OCI-LY7 (cell line): ENCODE results near the gene AGPAT3. TPM values are rescaled to one million over a fixed set of nuclear protein-coding genes. Genes with fewer than 3 reads are reported as not detected.
A peak's percentile ranks its signal among the peaks of the same experiment; 100 is the strongest.

ENCODE experiments used
- BruUV-seq: library from RNA; stranded (reverse); fragments of 400-500 nt; replicated peaks from 2 replicates; lab custom pipeline; 2021; lab: Mats Ljungman, UMichigan
- CTCF ChIA-PET: fragments of 300-600 bp; sonication (Branson Sonifier 250); formaldehyde crosslinking; loops from one replicate; lab custom pipeline; 2022; ENCODE audit warnings: antibody characterized with exemption; ENCODE audit not compliant: unreplicated experiment; lab: Charles Lee
- POLR2A ChIA-PET: fragments of 300-600 bp; sonication (Branson Sonifier 250); formaldehyde crosslinking; loops from one replicate; lab custom pipeline; 2022; ENCODE audit warnings: antibody characterized with exemption; lab: Charles Lee
- DNase-seq: peaks from one replicate; pipeline ENCODE4 v3.0.0-alpha.2; 2015; ENCODE audit warnings: low spot score
- H2AFZ ChIP-seq: fragments of 200-600 bp; sonication (generic), shearing (Covaris generic); 2 replicates; pipeline ENCODE4 v1.6.1; 2014; ENCODE audit warnings: mild to moderate bottlenecking, antibody characterized with exemption, low read length, moderate library complexity
- H3K27ac ChIP-seq: fragments of 200-600 bp; sonication (generic); 2 replicates; pipeline ENCODE4 v1.5.1; 2014; ENCODE audit warnings: mixed run types, low read depth, mild to moderate bottlenecking, moderate library complexity, low read length, inconsistent platforms; ENCODE audit not compliant: poor library complexity, severe bottlenecking
- H3K36me3 ChIP-seq: fragments of 200-600 bp; sonication (generic); 2 replicates; pipeline ENCODE4 v1.6.1; 2014; ENCODE audit warnings: mild to moderate bottlenecking, antibody characterized with exemption, low read length, moderate library complexity, mixed read lengths; ENCODE audit not compliant: insufficient read depth
- H3K4me1 ChIP-seq: fragments of 200-600 bp; sonication (generic); 2 replicates; pipeline ENCODE4 v1.5.1; 2014; ENCODE audit warnings: mild to moderate bottlenecking, low read length; ENCODE audit not compliant: insufficient read depth, poor library complexity, severe bottlenecking
- H3K4me2 ChIP-seq: fragments of 200-600 bp; sonication (generic); 2 replicates; pipeline ENCODE4 v1.6.1; 2014; ENCODE audit warnings: mild to moderate bottlenecking, low read length
- H3K4me3 ChIP-seq: fragments of 200-600 bp; sonication (generic); 2 replicates; pipeline ENCODE4 v1.5.1; 2014; ENCODE audit warnings: mild to moderate bottlenecking, low read depth, low read length; ENCODE audit not compliant: poor library complexity, severe bottlenecking
- H3K79me2 ChIP-seq: fragments of 200-600 bp; sonication (generic); 2 replicates; pipeline ENCODE4 v1.6.1; 2016; ENCODE audit warnings: low read depth, mild to moderate bottlenecking, low read length, moderate library complexity, mixed read lengths; ENCODE audit not compliant: insufficient read depth
- H3K9me2 ChIP-seq: fragments of 200-600 bp; sonication (generic); 2 replicates; pipeline ENCODE4 v1.6.1; 2016; ENCODE audit warnings: mild to moderate bottlenecking, low read length, mixed read lengths; ENCODE audit not compliant: insufficient read depth
- H3K9me3 ChIP-seq: fragments of 200-600 bp; sonication (generic); 2 replicates; pipeline ENCODE4 v1.6.1; 2014; ENCODE audit warnings: mild to moderate bottlenecking, mixed run types, low read length, mixed read lengths
- H4K20me1 ChIP-seq: fragments of 200-600 bp; sonication (generic); 2 replicates; pipeline ENCODE4 v1.6.1; 2014; ENCODE audit warnings: mild to moderate bottlenecking, antibody characterized with exemption, low read length, moderate library complexity, mixed read lengths; ENCODE audit not compliant: insufficient read depth
- EZH2phosphoT487 ChIP-seq: fragments of 200-600 bp; sonication (generic); IDR thresholded peaks from 2 replicates; pipeline ENCODE4 v1.6.1; 2018; ENCODE audit warnings: low read depth, borderline replicate concordance, mild to moderate bottlenecking, mixed run types, antibody characterized with exemption, low read length, moderate library complexity, mixed read lengths
- intact Hi-C: fragments of 100-400 bp; cut with micrococcal nuclease; formaldehyde crosslinking; loops from one replicate; pipeline ENCODE4 v1.10.0; 2022; ENCODE audit not compliant: unreplicated experiment
- total RNA-seq, 2 experiments: library from RNA; depleted of rRNA in 1 of 2; stranded (reverse); fragments of >200 nt in 1 of 2; shearing (Covaris generic) in 1 of 2; gene quantifications; 2 replicates each; pipeline ENCODE4 v1.2.3, GENCODE V29; 2014 to 2022
- TF ChIP-seq, protein P1 (sequence below): fragments of 200-600 bp; sonication (generic); conservative IDR thresholded peaks from 2 replicates; pipeline ENCODE4 v1.5.1; 2014; ENCODE audit warnings: mild to moderate bottlenecking, antibody characterized with exemption, low read length, moderate library complexity, mixed read lengths

AGPAT3 gene
- total RNA-seq, 2 experiments from 2014 or later, result 9.2 to 33.4 TPM

DNA sequence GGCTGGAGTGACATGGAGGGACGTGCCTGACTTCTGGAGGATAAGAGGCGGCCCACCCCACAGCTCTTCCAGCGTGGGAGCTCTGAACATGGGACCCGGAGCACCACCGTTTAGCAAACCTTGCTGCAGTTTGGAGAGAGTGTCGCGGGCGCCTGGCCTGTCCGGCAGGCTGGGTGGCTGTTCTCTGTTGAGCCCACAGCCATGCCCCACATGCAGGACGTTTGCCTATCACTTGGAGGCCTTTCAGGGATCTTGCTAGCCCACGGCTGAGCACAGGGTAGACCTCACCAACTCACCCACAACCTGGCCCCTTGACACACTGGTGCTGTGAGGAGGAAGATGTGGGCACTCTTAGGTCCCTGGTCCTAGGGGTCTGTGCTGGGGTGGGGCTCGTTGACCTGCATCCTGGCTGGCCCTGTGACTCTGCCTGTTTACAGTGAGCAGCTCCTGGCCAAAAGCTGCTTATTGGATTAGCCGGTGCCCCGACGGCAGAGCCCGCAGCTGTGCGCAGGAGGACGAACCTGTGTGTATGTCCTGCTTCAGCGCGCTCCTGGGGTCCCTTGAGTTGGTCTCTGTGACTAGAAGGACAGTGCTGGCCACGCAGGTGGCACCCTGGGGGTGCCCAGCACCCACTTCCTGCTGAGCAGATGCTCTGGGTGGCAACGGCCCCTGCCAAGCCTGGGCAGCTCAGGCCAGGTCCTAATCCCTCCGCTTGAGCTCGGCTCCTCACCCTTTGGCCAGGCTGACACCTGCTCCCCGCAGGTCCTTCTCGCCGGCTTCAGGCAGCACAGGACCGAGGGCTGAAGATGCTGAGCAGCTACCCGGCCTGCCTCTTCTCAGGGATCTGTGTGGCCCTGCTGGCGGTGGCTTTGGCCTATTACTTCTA, 74.7 kb downstream of the AGPAT3 start:
- H3K4me1 ChIP-seq, result peaks cover 10% of the 10 kb centered on the region
- peak overlapping the region; percentile 81 for H3K4me2 ChIP-seq
- no peaks in the 10 kb centered on the region for H3K79me2 ChIP-seq
- no peak for TF ChIP-seq EZH2phosphoT487
- TF ChIP-seq, protein P1, sequence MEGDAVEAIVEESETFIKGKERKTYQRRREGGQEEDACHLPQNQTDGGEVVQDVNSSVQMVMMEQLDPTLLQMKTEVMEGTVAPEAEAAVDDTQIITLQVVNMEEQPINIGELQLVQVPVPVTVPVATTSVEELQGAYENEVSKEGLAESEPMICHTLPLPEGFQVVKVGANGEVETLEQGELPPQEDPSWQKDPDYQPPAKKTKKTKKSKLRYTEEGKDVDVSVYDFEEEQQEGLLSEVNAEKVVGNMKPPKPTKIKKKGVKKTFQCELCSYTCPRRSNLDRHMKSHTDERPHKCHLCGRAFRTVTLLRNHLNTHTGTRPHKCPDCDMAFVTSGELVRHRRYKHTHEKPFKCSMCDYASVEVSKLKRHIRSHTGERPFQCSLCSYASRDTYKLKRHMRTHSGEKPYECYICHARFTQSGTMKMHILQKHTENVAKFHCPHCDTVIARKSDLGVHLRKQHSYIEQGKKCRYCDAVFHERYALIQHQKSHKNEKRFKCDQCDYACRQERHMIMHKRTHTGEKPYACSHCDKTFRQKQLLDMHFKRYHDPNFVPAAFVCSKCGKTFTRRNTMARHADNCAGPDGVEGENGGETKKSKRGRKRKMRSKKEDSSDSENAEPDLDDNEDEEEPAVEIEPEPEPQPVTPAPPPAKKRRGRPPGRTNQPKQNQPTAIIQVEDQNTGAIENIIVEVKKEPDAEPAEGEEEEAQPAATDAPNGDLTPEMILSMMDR, result peak; percentile 67; the same call in 1 of the 2 replicates
- H3K36me3 ChIP-seq, result no peaks in the 10 kb centered on the region
- no peak overlapping the region; the same call in 1 of the 2 replicates for H2AFZ ChIP-seq
- no peaks in the 10 kb centered on the region for H3K9me3 ChIP-seq
- H4K20me1 ChIP-seq, result no peaks in the 10 kb centered on the region
- BruUV-seq, result no TSS peak
- ChIA-PET POLR2A (no interaction called here), CTCF (interaction anchor here (0.9 kb wide), 1 partner anchor 14 kb away, joined by 3 read pairs; no protein-coding TSS in a partner anchor)
- H3K4me3 ChIP-seq, result no peak overlapping the region
- no peaks in the 10 kb centered on the region for H3K9me2 ChIP-seq
- DNase-seq, result no peak
- H3K27ac ChIP-seq, result no peak overlapping the region
- intact Hi-C loops, result loop anchor here (1.0 to 5.0 kb wide), 3 partner anchors 72 to 150 kb away; partner anchors contain the start of genes AGPAT3 and RRP1

DNA sequence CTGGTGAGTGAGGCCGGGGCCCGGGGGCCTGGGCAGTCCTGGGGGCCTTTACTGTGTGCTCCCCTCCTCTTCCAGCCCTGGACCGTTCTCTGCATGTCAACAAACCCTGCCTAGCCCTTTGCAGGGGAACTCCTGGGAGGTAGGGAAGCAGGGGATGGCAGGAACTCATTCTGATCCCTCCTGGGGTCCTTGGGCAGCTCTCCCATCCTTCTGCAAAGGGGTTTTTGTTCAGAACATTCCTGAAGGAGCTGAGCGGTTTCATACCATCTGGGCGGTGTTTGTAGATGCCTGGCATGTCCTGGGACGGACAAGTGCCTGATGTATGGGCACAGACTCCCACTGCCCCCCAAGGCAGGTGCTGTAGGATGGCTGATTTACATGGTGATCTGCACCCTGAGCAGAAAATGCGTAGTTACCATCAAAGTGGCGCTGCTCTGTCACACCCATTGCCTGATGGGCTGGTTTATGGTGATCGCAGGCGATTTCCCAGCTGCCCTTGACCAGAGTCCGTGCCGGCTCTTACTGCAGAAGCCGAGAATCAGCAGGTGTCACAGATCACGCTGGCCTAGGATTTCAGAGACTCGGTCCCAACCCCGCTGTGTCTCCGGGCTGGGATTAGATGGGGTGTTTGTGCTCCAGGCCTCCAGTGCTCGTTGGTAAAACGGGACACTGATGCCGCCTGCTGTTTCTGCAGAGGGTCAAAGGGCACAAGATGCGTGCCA, 75.5 kb downstream of the AGPAT3 start:
- H3K4me3 ChIP-seq, result no peak overlapping the region
- TF ChIP-seq EZH2phosphoT487, result no peak
- TF ChIP-seq, protein P1, result no peak
- H3K4me2 ChIP-seq, result no peak overlapping the region
- H2AFZ ChIP-seq, result no peak overlapping the region
- H3K4me1 ChIP-seq, result peaks cover 10% of the 10 kb centered on the region
- CTCF ChIA-PET, result no interaction called here
- H3K79me2 ChIP-seq, result no peaks in the 10 kb centered on the region
- H3K9me3 ChIP-seq, result no peaks in the 10 kb centered on the region
- H3K27ac ChIP-seq, result no peak overlapping the region
- H4K20me1 ChIP-seq, result no peaks in the 10 kb centered on the region
- no TSS peak for BruUV-seq
- POLR2A ChIA-PET, result no interaction called here
- H3K36me3 ChIP-seq, result no peaks in the 10 kb centered on the region
- no peak for DNase-seq
- no peaks in the 10 kb centered on the region for H3K9me2 ChIP-seq
- intact Hi-C loops, result no loop called here
